Left ventricle myocardium inferior (tissue), 1 donor: ENCODE results near the gene FAAP100. TPM values are rescaled to one million over a fixed set of nuclear protein-coding genes. Genes with fewer than 3 reads are reported as not detected.

Experiments
- DNase-seq: peaks from one replicate; pipeline ENCODE4 v3.0.0-alpha.2; 2020
- H3K27ac ChIP-seq: fragments of 200-600 bp; replicated peaks from 2 replicates; pipeline ENCODE4 v1.8.0; 2021
- H3K27me3 ChIP-seq: fragments of 200-600 bp; 2 replicates; pipeline ENCODE4 v1.8.0; 2021; ENCODE audit warnings: low read depth
- H3K36me3 ChIP-seq: fragments of 200-600 bp; 2 replicates; pipeline ENCODE4 v1.8.0; 2021
- H3K4me1 ChIP-seq: fragments of 200-600 bp; 2 replicates; pipeline ENCODE4 v1.8.0; 2021
- H3K4me3 ChIP-seq: fragments of 200-600 bp; 2 replicates; pipeline ENCODE4 v1.8.0; 2021; ENCODE audit warnings: mild to moderate bottlenecking, moderate library complexity
- H3K9me3 ChIP-seq: fragments of 200-600 bp; replicated peaks from 2 replicates; pipeline ENCODE4 v1.8.0; 2021
- intact Hi-C: fragments of 100-400 bp; cut with micrococcal nuclease; formaldehyde crosslinking; loops from one replicate; pipeline ENCODE4 v1.11.0; 2022
- total RNA-seq: library from RNA; stranded (reverse); fragmentation: NEBNext Ultra II Directional; extraction: Animal tissue kit (Norgen Biotek cat#: 25700); gene quantifications from one replicate; pipeline ENCODE4 v1.2.1, GENCODE V29; 2021
- TF ChIP-seq, protein P1 (sequence below): fragments of 200-600 bp; IDR thresholded peaks from 2 replicates; pipeline ENCODE4 v1.8.0; 2021; ENCODE audit warnings: antibody characterized with exemption, mild to moderate bottlenecking, borderline replicate concordance
- donor health status: DM: no; HTN: yes; CAD: no; lungs with severe emphysema.

FAAP100 gene
- total RNA-seq, 1 donor from 2014 or later: 15.9 TPM

DNA sequence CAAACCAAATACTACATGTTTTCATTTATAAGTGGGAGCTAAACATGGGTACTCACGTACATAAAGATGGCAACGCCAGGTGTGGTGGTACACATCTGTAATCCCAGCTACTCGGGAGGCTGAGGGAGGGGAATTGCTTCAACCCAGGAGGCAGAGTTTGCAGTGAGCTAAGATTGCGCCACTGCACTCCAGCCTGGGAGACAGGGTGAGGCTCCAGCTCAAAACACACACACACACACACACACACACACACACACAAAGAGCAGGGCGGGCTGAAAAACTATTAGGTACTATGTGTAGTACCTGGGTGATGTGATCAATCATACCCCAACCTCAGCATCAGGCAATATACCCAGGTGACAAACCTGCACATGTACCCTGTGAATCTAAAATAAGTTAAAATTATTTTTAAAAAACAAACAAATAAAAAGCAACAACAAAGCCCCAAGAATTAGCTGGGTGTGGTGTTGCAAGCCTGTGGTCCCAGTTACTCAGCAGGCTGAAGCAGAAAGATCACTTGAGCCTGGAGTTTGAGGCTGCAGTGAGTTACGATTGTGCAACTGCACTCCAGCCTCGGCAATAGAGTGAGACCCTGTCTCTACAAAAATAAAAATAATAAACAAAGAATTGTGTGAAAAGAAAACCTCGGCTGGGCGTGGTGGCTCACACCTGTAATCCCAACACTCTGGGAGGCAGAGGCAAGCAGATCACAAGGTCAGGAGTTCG is 11.9 kb upstream of the FAAP100 start:
- TF ChIP-seq, protein P1, sequence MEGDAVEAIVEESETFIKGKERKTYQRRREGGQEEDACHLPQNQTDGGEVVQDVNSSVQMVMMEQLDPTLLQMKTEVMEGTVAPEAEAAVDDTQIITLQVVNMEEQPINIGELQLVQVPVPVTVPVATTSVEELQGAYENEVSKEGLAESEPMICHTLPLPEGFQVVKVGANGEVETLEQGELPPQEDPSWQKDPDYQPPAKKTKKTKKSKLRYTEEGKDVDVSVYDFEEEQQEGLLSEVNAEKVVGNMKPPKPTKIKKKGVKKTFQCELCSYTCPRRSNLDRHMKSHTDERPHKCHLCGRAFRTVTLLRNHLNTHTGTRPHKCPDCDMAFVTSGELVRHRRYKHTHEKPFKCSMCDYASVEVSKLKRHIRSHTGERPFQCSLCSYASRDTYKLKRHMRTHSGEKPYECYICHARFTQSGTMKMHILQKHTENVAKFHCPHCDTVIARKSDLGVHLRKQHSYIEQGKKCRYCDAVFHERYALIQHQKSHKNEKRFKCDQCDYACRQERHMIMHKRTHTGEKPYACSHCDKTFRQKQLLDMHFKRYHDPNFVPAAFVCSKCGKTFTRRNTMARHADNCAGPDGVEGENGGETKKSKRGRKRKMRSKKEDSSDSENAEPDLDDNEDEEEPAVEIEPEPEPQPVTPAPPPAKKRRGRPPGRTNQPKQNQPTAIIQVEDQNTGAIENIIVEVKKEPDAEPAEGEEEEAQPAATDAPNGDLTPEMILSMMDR: no peak
- H3K27me3 ChIP-seq: no peaks in the 10 kb centered on the region
- no peak overlapping the region for H3K27ac ChIP-seq
- H3K9me3 ChIP-seq: no peaks in the 10 kb centered on the region
- intact Hi-C loops: no loop called here
- peaks cover 94% of the 10 kb centered on the region for H3K36me3 ChIP-seq
- H3K4me1 ChIP-seq: peaks cover 55% of the 10 kb centered on the region
- no peak for DNase-seq
- H3K4me3 ChIP-seq: no peak overlapping the region

DNA sequence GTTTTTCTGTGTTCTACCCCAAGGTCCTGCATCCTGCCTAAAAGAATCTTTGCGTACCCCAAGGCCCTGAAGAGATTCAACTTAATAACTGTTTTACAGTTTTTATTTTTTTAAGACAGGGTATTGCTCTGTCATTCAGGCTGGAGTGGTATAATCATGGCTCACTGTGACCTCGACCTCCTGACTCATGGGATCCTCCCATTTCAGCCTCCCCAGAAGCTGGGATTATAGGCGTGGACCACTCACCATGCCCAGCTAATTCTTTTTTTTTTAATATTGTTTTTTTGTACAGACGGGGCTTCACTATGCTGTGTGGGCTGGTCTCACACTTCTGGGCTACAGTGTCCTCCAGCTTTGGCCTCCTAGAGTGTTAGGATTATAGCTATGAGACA is 9.3 kb upstream of the FAAP100 start:
- no peaks in the 10 kb centered on the region for H3K9me3 ChIP-seq
- H3K4me3 ChIP-seq: no peak overlapping the region
- DNase-seq: no peak
- TF ChIP-seq, protein P1: no peak
- H3K27me3 ChIP-seq: no peaks in the 10 kb centered on the region
- peak overlapping the region; percentile 37 for H3K27ac ChIP-seq
- H3K4me1 ChIP-seq: peaks cover 63% of the 10 kb centered on the region
- intact Hi-C loops: no loop called here
- H3K36me3 ChIP-seq: peaks cover 92% of the 10 kb centered on the region

DNA sequence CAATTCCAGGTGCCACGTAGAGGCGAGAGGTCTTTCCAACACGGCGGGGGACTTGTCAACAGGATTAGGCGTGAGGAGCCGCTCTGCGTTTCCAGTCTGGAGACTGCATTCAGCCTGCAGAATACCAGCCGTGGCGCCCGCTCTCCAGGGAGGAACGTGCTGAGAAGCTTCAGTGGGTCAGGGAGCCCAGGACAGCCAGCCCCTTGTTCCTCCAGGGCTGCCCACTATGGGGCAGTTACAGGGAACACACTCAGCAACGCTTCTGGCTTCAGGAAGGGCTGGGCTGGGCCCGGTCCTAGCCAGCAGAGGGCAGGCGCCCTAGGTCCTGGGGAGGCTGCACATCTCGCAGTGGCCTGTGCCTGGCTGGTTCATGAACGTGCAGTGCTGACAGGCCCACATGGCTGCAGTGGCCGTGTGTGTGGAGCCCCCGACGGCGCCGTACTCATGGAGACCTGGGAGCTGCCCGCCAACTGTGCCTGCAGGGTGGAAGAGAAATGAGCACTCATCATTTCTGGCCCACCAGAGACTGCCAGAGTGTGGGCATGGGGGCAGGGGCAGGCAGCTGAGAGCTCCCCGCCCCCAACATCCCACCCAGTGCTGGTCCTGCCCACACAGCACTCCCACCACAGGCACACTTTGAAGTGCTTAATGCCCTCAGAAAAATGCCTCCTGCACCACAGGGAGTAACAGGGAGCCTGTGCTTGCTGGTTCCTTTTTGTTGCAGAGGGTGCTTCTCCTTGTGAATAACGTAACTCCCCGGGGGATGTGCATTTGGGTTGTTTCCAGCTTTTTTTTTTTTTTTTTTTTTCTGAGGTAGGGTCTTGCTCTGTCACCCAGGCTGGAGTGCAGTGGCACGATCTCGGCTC is 7.0 kb upstream of the FAAP100 start:
- Histone ChIP-seq H3K9me3 (no peaks in the 10 kb centered on the region), H3K4me1 (peaks cover 70% of the 10 kb centered on the region), H3K27ac (peak overlapping the region; percentile 83), H3K36me3 (peaks cover 69% of the 10 kb centered on the region), H3K27me3 (no peaks in the 10 kb centered on the region), H3K4me3 (no peak overlapping the region)
- intact Hi-C loops: no loop called here
- TF ChIP-seq, protein P1: peak; percentile 60
- peak; percentile 52 for DNase-seq

DNA sequence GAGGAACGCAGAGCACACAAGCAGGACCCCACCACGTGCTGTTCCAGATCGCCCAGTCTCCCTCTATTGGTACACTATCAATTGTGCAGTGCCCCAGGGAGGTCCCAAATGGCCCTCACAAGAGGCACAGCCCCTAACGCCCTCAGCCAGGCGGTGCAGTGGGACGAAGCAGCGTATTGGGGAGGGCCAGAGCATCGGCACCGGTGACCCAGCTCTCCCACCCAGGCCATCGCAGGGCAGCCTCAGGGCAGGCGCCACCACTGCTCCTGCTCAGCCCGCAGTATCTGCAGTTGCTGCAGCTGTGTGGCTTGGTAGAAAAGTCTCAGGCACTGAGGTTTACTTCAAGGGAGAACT is 5.9 kb upstream of the FAAP100 start:
- Histone ChIP-seq H3K9me3 (no peaks in the 10 kb centered on the region), H3K4me3 (no peak overlapping the region), H3K27me3 (no peaks in the 10 kb centered on the region), H3K27ac (peak overlapping the region; percentile 83), H3K4me1 (peaks cover 81% of the 10 kb centered on the region), H3K36me3 (peaks cover 58% of the 10 kb centered on the region)
- TF ChIP-seq, protein P1: no peak
- no peak for DNase-seq
- intact Hi-C loops: no loop called here

- Histone ChIP-seq H3K27me3 (no peaks in the 10 kb centered on the region), H3K27ac (peak overlapping the region; percentile 83), H3K4me3 (no peak overlapping the region), H3K36me3 (peaks cover 52% of the 10 kb centered on the region), H3K9me3 (no peaks in the 10 kb centered on the region), H3K4me1 (peaks cover 87% of the 10 kb centered on the region)
- TF ChIP-seq, protein P1: no peak
- DNase-seq: no peak
- intact Hi-C loops: no loop called here
Measured at GRCh38 chr17:81557276-81558114, 5.3 kb upstream of the FAAP100 start.
